ENCODE data around the gene CCDC39.
A peak's percentile ranks its signal among the peaks of the same experiment; 100 is the strongest.

CCDC39 gene

DNA sequence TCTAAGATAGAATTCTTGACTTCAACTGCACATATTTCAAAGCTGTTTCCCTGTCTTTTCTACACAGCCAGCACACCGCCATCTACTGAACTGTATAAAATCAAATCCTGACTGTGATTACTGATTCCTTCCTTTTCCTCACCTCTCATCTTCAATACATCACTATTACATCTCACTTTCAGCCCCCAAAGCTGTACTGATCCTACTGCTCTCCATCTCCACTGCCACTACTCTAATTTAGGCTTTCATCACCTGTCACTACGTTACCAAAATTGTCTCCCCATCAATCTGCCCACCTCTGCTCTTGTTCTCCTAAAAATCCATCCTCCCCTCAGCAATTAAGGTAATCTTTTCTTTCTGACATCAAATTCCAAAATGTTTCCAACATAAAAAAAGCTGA, 4.5 kb upstream of the CCDC39 start:
- Histone ChIP-seq H3K9me3 (replicated peaks; ENCODE audit: low read length) (no peaks in the 10 kb centered on the region), H3K4me3 (ENCODE audit: low read length) (no peak overlapping the region), H3K36me3 (ENCODE audit: insufficient read depth, low read length) (no peaks in the 10 kb centered on the region), H3K27me3 (ENCODE audit: control insufficient read depth, insufficient read depth, low read length) (peaks cover 26% of the 10 kb centered on the region), H3K9ac (ENCODE audit: low read depth, low read length) (no peak overlapping the region), H3K4me1 (ENCODE audit: control insufficient read depth, insufficient read depth, low read length) (peaks cover 5% of the 10 kb centered on the region), H3K4me2 (ENCODE audit: low read length) (no peak overlapping the region)

GRCh38 chr3:180680097-180680430, 775 bp upstream of the CCDC39 start:
- peak overlapping the region; percentile 61 for H3K9ac ChIP-seq (ENCODE audit: low read depth, low read length)
- H3K27me3 ChIP-seq (ENCODE audit: control insufficient read depth, insufficient read depth, low read length): peaks cover 35% of the 10 kb centered on the region
- H3K9me3 ChIP-seq (replicated peaks; ENCODE audit: low read length): no peaks in the 10 kb centered on the region

DNA sequence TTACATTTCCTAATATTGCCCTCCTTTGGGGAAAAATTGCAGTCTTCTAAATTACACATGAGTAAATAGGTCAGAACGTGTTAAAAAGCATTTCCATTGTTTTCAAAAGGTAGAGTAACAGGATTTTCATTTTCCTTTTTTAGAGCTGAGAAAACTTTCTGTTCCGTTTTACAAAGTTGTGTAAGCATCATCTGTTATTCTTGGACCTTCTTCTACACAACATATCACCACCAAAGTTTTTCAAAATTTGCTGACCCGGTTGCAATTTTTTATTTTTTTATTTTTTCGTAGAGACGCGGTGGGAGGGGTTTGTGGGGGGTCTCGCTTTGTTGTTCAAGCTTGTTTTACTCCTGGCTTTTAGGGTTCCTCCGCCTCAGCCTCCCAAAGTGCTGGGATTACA, 1.1 kb downstream of the CCDC39 start:
- Histone ChIP-seq H3K36me3 (ENCODE audit: insufficient read depth, low read length) (no peaks in the 10 kb centered on the region), H3K4me1 (ENCODE audit: control insufficient read depth, insufficient read depth, low read length) (peaks cover 5% of the 10 kb centered on the region), H3K4me2 (ENCODE audit: low read length) (peak overlapping the region; percentile 99), H3K27me3 (ENCODE audit: control insufficient read depth, insufficient read depth, low read length) (peaks cover 35% of the 10 kb centered on the region), H3K4me3 (ENCODE audit: low read length) (no peak overlapping the region), H3K9me3 (replicated peaks; ENCODE audit: low read length) (no peaks in the 10 kb centered on the region), H3K9ac (ENCODE audit: low read depth, low read length) (no peak overlapping the region)

More at GRCh38 chr3:180680097-180680430, 775 bp upstream of the CCDC39 start:
- Histone ChIP-seq H3K4me2 (ENCODE audit: low read length) (peak overlapping the region; percentile 99), H3K4me1 (ENCODE audit: control insufficient read depth, insufficient read depth, low read length) (peaks cover 5% of the 10 kb centered on the region), H3K36me3 (ENCODE audit: insufficient read depth, low read length) (no peaks in the 10 kb centered on the region), H3K4me3 (ENCODE audit: low read length) (peak overlapping the region; percentile 82)

DNA sequence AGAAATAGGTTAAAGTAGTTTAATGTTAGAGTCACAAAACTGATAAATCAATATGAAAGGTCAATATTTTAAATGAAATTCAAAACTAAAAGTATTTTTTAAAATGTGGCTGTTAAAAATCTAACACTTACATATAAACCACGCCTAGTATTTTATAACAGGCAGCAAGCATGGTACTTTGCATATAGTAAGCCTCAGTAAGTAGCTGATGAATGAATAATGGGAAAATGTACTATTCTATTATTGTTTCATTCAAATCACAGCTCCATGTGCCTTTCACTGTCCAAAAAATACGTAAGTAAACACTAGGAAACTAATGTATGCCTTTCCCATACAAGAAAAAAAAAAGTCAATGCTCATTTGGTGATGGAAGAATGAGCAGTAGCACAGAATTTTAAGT, 17.8 kb downstream of the CCDC39 start:
- H3K27me3 ChIP-seq (ENCODE audit: control insufficient read depth, insufficient read depth, low read length): no peaks in the 10 kb centered on the region
- no peaks in the 10 kb centered on the region for H3K36me3 ChIP-seq (ENCODE audit: insufficient read depth, low read length)
- H3K9ac ChIP-seq (ENCODE audit: low read depth, low read length): no peak overlapping the region
- H3K9me3 ChIP-seq (replicated peaks; ENCODE audit: low read length): no peaks in the 10 kb centered on the region
- no peaks in the 10 kb centered on the region for H3K4me1 ChIP-seq (ENCODE audit: control insufficient read depth, insufficient read depth, low read length)
- H3K4me2 ChIP-seq (ENCODE audit: low read length): no peak overlapping the region
- no peak overlapping the region for H3K4me3 ChIP-seq (ENCODE audit: low read length)

- H3K9me3 ChIP-seq (replicated peaks; ENCODE audit: low read length): no peaks in the 10 kb centered on the region
- no peak overlapping the region for H3K4me3 ChIP-seq (ENCODE audit: low read length)
- no peaks in the 10 kb centered on the region for H3K4me1 ChIP-seq (ENCODE audit: control insufficient read depth, insufficient read depth, low read length)
- no peaks in the 10 kb centered on the region for H3K36me3 ChIP-seq (ENCODE audit: insufficient read depth, low read length)
- H3K27me3 ChIP-seq (ENCODE audit: control insufficient read depth, insufficient read depth, low read length): no peaks in the 10 kb centered on the region
- no peak overlapping the region for H3K9ac ChIP-seq (ENCODE audit: low read depth, low read length)
- H3K4me2 ChIP-seq (ENCODE audit: low read length): no peak overlapping the region
Observed at GRCh38 chr3:180657094-180657493, 22.2 kb downstream of the CCDC39 start.

- Histone ChIP-seq H3K36me3 (ENCODE audit: insufficient read depth, low read length) (no peaks in the 10 kb centered on the region), H3K27me3 (ENCODE audit: control insufficient read depth, insufficient read depth, low read length) (no peaks in the 10 kb centered on the region), H3K9ac (ENCODE audit: low read depth, low read length) (no peak overlapping the region), H3K4me2 (ENCODE audit: low read length) (no peak overlapping the region), H3K4me3 (ENCODE audit: low read length) (no peak overlapping the region), H3K9me3 (replicated peaks; ENCODE audit: low read length) (no peaks in the 10 kb centered on the region), H3K4me1 (ENCODE audit: control insufficient read depth, insufficient read depth, low read length) (no peaks in the 10 kb centered on the region)
Observed at GRCh38 chr3:180656406-180656805, 22.9 kb downstream of the CCDC39 start.

GRCh38 chr3:180646187-180646790, 33.0 kb downstream of the CCDC39 start:
- Histone ChIP-seq H3K9me3 (replicated peaks; ENCODE audit: low read length) (no peaks in the 10 kb centered on the region), H3K4me1 (ENCODE audit: control insufficient read depth, insufficient read depth, low read length) (no peaks in the 10 kb centered on the region), H3K9ac (ENCODE audit: low read depth, low read length) (no peak overlapping the region), H3K27me3 (ENCODE audit: control insufficient read depth, insufficient read depth, low read length) (no peaks in the 10 kb centered on the region), H3K36me3 (ENCODE audit: insufficient read depth, low read length) (no peaks in the 10 kb centered on the region), H3K4me2 (ENCODE audit: low read length) (no peak overlapping the region), H3K4me3 (ENCODE audit: low read length) (no peak overlapping the region)

- H3K27me3 ChIP-seq (ENCODE audit: control insufficient read depth, insufficient read depth, low read length): no peaks in the 10 kb centered on the region
- no peak overlapping the region for H3K4me2 ChIP-seq (ENCODE audit: low read length)
- H3K9me3 ChIP-seq (replicated peaks; ENCODE audit: low read length): no peaks in the 10 kb centered on the region
- no peak overlapping the region for H3K9ac ChIP-seq (ENCODE audit: low read depth, low read length)
- no peaks in the 10 kb centered on the region for H3K4me1 ChIP-seq (ENCODE audit: control insufficient read depth, insufficient read depth, low read length)
- H3K36me3 ChIP-seq (ENCODE audit: insufficient read depth, low read length): no peaks in the 10 kb centered on the region
- H3K4me3 ChIP-seq (ENCODE audit: low read length): no peak overlapping the region
Observed at GRCh38 chr3:180640987-180641386, 38.3 kb downstream of the CCDC39 start.

DNA sequence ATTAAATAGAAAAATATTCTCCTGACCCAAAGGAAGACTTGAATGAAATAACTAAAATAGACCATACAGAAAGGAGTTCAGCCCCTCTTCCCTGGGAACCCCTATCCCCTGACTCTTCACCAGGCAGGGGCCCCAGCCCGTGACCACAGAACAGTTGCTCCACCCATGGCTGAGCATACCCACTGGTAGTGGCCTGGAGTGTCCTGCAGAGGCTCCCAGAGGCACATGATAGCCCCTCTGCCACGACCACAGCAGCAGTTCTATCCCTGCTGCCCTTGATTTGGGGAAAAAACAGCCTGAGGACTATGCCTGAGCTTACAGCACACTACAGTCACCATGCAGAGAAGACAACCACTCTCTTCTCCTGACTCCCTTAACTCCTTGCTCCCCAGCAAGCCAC, 45.6 kb downstream of the CCDC39 start:
- no peaks in the 10 kb centered on the region for H3K9me3 ChIP-seq (replicated peaks; ENCODE audit: low read length)
- H3K9ac ChIP-seq (ENCODE audit: low read depth, low read length): no peak overlapping the region
- H3K4me3 ChIP-seq (ENCODE audit: low read length): no peak overlapping the region
- no peak overlapping the region for H3K4me2 ChIP-seq (ENCODE audit: low read length)
- no peaks in the 10 kb centered on the region for H3K27me3 ChIP-seq (ENCODE audit: control insufficient read depth, insufficient read depth, low read length)
- no peaks in the 10 kb centered on the region for H3K4me1 ChIP-seq (ENCODE audit: control insufficient read depth, insufficient read depth, low read length)
- H3K36me3 ChIP-seq (ENCODE audit: insufficient read depth, low read length): no peaks in the 10 kb centered on the region

GRCh38 chr3:180631317-180631716, 48.0 kb downstream of the CCDC39 start:
- H3K4me3 ChIP-seq (ENCODE audit: low read length): no peak overlapping the region
- no peaks in the 10 kb centered on the region for H3K27me3 ChIP-seq (ENCODE audit: control insufficient read depth, insufficient read depth, low read length)
- H3K4me2 ChIP-seq (ENCODE audit: low read length): no peak overlapping the region

GRCh38 chr3:180630371-180630770, 48.9 kb downstream of the CCDC39 start:
- no peak overlapping the region for H3K9ac ChIP-seq (ENCODE audit: low read depth, low read length)
- H3K27me3 ChIP-seq (ENCODE audit: control insufficient read depth, insufficient read depth, low read length): no peaks in the 10 kb centered on the region
- peaks cover 8% of the 10 kb centered on the region for H3K36me3 ChIP-seq (ENCODE audit: insufficient read depth, low read length)
- no peaks in the 10 kb centered on the region for H3K9me3 ChIP-seq (replicated peaks; ENCODE audit: low read length)
- H3K4me1 ChIP-seq (ENCODE audit: control insufficient read depth, insufficient read depth, low read length): no peaks in the 10 kb centered on the region
- no peak overlapping the region for H3K4me3 ChIP-seq (ENCODE audit: low read length)
- no peak overlapping the region for H3K4me2 ChIP-seq (ENCODE audit: low read length)

More at GRCh38 chr3:180631317-180631716, 48.0 kb downstream of the CCDC39 start:
- H3K36me3 ChIP-seq (ENCODE audit: insufficient read depth, low read length): peaks cover 5% of the 10 kb centered on the region
- no peak overlapping the region for H3K9ac ChIP-seq (ENCODE audit: low read depth, low read length)
- no peaks in the 10 kb centered on the region for H3K9me3 ChIP-seq (replicated peaks; ENCODE audit: low read length)
- no peaks in the 10 kb centered on the region for H3K4me1 ChIP-seq (ENCODE audit: control insufficient read depth, insufficient read depth, low read length)

- Histone ChIP-seq H3K4me3 (ENCODE audit: low read length) (no peak overlapping the region), H3K9ac (ENCODE audit: low read depth, low read length) (no peak overlapping the region), H3K9me3 (replicated peaks; ENCODE audit: low read length) (no peaks in the 10 kb centered on the region), H3K4me2 (ENCODE audit: low read length) (no peak overlapping the region), H3K4me1 (ENCODE audit: control insufficient read depth, insufficient read depth, low read length) (no peaks in the 10 kb centered on the region), H3K36me3 (ENCODE audit: insufficient read depth, low read length) (peaks cover 10% of the 10 kb centered on the region), H3K27me3 (ENCODE audit: control insufficient read depth, insufficient read depth, low read length) (no peaks in the 10 kb centered on the region)
Observed at GRCh38 chr3:180626844-180627243, 52.4 kb downstream of the CCDC39 start.
